Measurements from ENCODE around the gene TLR8.

TLR8 gene
- total RNA-seq: 0 reads per million in 3 experiments

GRCh38 chrX:12906046-12906761 is at the start of gene TLR8:
Gene TLR8, plus strand, starts transcription at chrX:12906620. Its CDS starts 87 bp downstream, at chrX:12906707.
- DNase-seq: no peak

GRCh38 chrX:12865359-12865758 is 41.1 kb upstream of the TLR8 start:
- no peak for DNase-seq

- no peak for DNase-seq
Measured at GRCh38 chrX:12866451-12867377, 39.7 kb upstream of the TLR8 start, which contains the start of gene TLR7. Gene TLR7, plus strand, starts transcription at chrX:12867072. Its CDS starts 507 bp downstream, at chrX:12867579.

- no peak for DNase-seq
Measured at GRCh38 chrX:12867685-12868084, 38.7 kb upstream of the TLR8 start.

GRCh38 chrX:12868747-12869146 is 37.7 kb upstream of the TLR8 start:
- no peak for DNase-seq

GRCh38 chrX:12871257-12871656 is 35.2 kb upstream of the TLR8 start:
- DNase-seq: no peak

GRCh38 chrX:12872741-12873140 is 33.7 kb upstream of the TLR8 start:
- DNase-seq: no peak

GRCh38 chrX:12874581-12874980 is 31.8 kb upstream of the TLR8 start:
- no peak for DNase-seq

GRCh38 chrX:12877386-12877785 is 29.0 kb upstream of the TLR8 start:
- no peak for DNase-seq

GRCh38 chrX:12878536-12878935 is 27.9 kb upstream of the TLR8 start:
- DNase-seq: no peak

- DNase-seq: no peak
Measured at GRCh38 chrX:12881914-12882313, 24.5 kb upstream of the TLR8 start.

- no peak for DNase-seq
Measured at GRCh38 chrX:12885508-12885907, 20.9 kb upstream of the TLR8 start.

GRCh38 chrX:12886545-12886944 is 19.9 kb upstream of the TLR8 start:
- no peak for DNase-seq

- no peak for DNase-seq
Measured at GRCh38 chrX:12887141-12887540, 19.3 kb upstream of the TLR8 start.

- no peak for DNase-seq
Measured at GRCh38 chrX:12887767-12888166, 18.7 kb upstream of the TLR8 start.

GRCh38 chrX:12890467-12890866 is 16.0 kb upstream of the TLR8 start:
- no peak for DNase-seq

GRCh38 chrX:12891171-12891570 is 15.2 kb upstream of the TLR8 start:
- DNase-seq: no peak

GRCh38 chrX:12891915-12892506 is 14.4 kb upstream of the TLR8 start:
- no peak for DNase-seq

GRCh38 chrX:12892716-12893115 is 13.7 kb upstream of the TLR8 start:
- DNase-seq: no peak

GRCh38 chrX:12894074-12895030 is 12.1 kb upstream of the TLR8 start:
- peak; percentile 12 for DNase-seq

GRCh38 chrX:12895866-12896265 is 10.6 kb upstream of the TLR8 start:
- DNase-seq: no peak

GRCh38 chrX:12896935-12897334 is 9.5 kb upstream of the TLR8 start:
- no peak for DNase-seq
